ENCODE results near the gene STK36. TPM values are rescaled to one million over a fixed set of nuclear protein-coding genes. Genes with fewer than 3 reads are reported as not detected.

The STK36 gene
- total and polyA plus RNA-seq, 2 donors (not counting 3 experiments of a cell fraction or from before 2014, with no cell fraction given): 40.9 to 65.2 TPM

DNA sequence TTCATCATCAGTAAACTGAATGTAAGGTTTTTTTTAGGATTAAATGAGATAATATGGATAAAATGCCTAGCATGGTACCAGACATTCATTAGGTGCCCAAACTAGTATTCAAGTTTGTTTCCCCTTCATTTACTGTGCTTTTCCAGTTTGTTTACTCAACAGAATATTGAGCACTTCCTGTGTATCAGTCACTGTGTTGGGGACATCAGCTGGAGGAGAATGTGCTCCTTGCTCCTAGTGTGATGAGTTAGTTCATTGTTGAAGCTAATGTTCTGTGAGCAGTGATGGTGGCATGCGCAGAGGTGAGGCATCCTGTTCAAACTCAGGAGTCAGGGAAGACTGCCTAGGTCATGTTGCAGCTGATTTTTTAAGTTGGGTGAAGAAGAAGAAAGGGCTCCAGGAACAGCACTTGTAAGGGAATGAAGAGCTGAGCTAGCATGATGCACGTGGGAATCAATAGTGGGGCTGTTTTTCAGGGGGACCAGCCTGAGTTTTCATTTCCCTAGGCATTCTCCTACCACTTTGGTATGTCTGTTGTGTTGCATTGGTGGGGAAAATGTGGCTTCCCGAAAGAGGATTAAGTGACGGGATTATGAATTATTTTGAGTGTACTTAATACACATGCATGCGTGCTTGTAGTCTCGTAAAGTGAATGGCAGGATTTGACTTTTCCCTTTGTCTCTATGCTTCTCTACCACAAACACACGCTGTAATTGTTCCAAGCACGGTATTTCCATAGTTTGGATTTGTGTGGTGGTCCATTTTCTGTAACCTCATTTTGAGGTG, 62.5 kb downstream of the STK36 start:
- no peak overlapping the region for H3K9ac ChIP-seq (replicated peaks; ENCODE audit: extremely low read depth, insufficient read depth, low read length)
- no peak overlapping the region for H2AFZ ChIP-seq (ENCODE audit: low read depth, low read length)
- dilution Hi-C loops (cut with MboI; ENCODE audit: extremely low pct_ligation_motif_present, low sequenced_read_pairs): no loop called here
- no TSS peak for BruUV-seq (replicated peaks)
- H3K27ac ChIP-seq (ENCODE audit: insufficient read depth, low read depth, low read length): no peak overlapping the region
- H3K27me3 ChIP-seq (ENCODE audit: control insufficient read depth in 2 of 2, insufficient read depth in 2 of 2, low read length in 2 of 2): no peaks in the 10 kb centered on the region
- H3K36me3 ChIP-seq (ENCODE audit: control insufficient read depth in 2 of 2, extremely low read depth in 1 of 2, insufficient read depth in 2 of 2, low read length in 2 of 2): peaks cover 6 to 12% of the 10 kb centered on the region in 2 experiments
- H3K4me1 ChIP-seq (ENCODE audit: control insufficient read depth, extremely low read depth, insufficient read depth, low read length): peaks cover 16% of the 10 kb centered on the region
- TF ChIP-seq, protein P1, sequence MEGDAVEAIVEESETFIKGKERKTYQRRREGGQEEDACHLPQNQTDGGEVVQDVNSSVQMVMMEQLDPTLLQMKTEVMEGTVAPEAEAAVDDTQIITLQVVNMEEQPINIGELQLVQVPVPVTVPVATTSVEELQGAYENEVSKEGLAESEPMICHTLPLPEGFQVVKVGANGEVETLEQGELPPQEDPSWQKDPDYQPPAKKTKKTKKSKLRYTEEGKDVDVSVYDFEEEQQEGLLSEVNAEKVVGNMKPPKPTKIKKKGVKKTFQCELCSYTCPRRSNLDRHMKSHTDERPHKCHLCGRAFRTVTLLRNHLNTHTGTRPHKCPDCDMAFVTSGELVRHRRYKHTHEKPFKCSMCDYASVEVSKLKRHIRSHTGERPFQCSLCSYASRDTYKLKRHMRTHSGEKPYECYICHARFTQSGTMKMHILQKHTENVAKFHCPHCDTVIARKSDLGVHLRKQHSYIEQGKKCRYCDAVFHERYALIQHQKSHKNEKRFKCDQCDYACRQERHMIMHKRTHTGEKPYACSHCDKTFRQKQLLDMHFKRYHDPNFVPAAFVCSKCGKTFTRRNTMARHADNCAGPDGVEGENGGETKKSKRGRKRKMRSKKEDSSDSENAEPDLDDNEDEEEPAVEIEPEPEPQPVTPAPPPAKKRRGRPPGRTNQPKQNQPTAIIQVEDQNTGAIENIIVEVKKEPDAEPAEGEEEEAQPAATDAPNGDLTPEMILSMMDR (IDR thresholded peaks at IDR 0.05; ENCODE audit: extremely low read depth in 1 of 2, insufficient read depth in 1 of 2, low read depth in 1 of 2, low read length in 2 of 2): no peak
- TF ChIP-seq, protein P2, sequence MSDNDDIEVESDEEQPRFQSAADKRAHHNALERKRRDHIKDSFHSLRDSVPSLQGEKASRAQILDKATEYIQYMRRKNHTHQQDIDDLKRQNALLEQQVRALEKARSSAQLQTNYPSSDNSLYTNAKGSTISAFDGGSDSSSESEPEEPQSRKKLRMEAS (IDR thresholded peaks at IDR 0.05; ENCODE audit: insufficient read depth, insufficient read length): no peak
- TF ChIP-seq POLR2AphosphoS5 (IDR thresholded peaks at IDR 0.05; ENCODE audit: insufficient read depth, low read depth, low read length) (no peak), FOS (IDR thresholded peaks at IDR 0.05; ENCODE audit: borderline replicate concordance, insufficient read depth, low read length) (no peak), EZH2 (IDR thresholded peaks at IDR 0.05; ENCODE audit: borderline replicate concordance, low read depth, low read length, severe bottlenecking) (no peak), MYC (IDR thresholded peaks at IDR 0.05; ENCODE audit: low read depth, low read length) (no peak), GATA2 (IDR thresholded peaks at IDR 0.05; ENCODE audit: insufficient read depth, insufficient read length, low read depth, low read length) (no peak), JUN (IDR thresholded peaks at IDR 0.05; ENCODE audit: borderline replicate concordance, insufficient read depth, insufficient read length, low read depth) (no peak), POLR2A (IDR thresholded peaks at IDR 0.05; ENCODE audit: low read depth, low read length) (no peak)
- FAIRE-seq: peak; percentile 33
- no peak overlapping the region for H3K4me2 ChIP-seq (ENCODE audit: insufficient read depth, low read length)
- no peaks in the 10 kb centered on the region for H4K20me1 ChIP-seq (replicated peaks; ENCODE audit: control insufficient read depth, extremely low read depth, insufficient read depth, low read length)
- ChIA-PET POLR2A (no interaction called here), CTCF (interaction anchor here (0.8 kb wide), 1 partner anchor 12 kb away, joined by 3 read pairs; no protein-coding TSS in a partner anchor)
- H3K9me3 ChIP-seq (replicated peaks; ENCODE audit: control insufficient read depth, insufficient read depth, low read length): no peaks in the 10 kb centered on the region
- DNase-seq (ENCODE audit: low read depth, low spot score): no peak
- H3K79me2 ChIP-seq (ENCODE audit: control insufficient read depth, insufficient read depth, low read length): peaks cover 37% of the 10 kb centered on the region
- intact Hi-C loops (cut with micrococcal nuclease): no loop called here
- no peaks in the 10 kb centered on the region for H3K9me1 ChIP-seq (replicated peaks; ENCODE audit: control insufficient read depth, extremely low read depth, insufficient read depth, low read length)
- no peak overlapping the region for H3K4me3 ChIP-seq (replicated peaks in 1 of 3; ENCODE audit: insufficient read depth in 1 of 3, low read depth in 1 of 3, low read length in 3 of 3)
